IPS-NIHi11 (cell line): ENCODE measurements around the gene SUSD2.
A peak's percentile ranks its signal among the peaks of the same experiment; 100 is the strongest.
"Not testable (repeated sequence)": the region's sequence is repeated elsewhere in the genome, so short reads cannot be mapped to it uniquely, and the experiment has no call there.

Source experiments
- DNase-seq: peaks from one replicate; pipeline ENCODE4 v3.0.0; 2012; ENCODE audit warnings: mixed read lengths, low spot score

Gene SUSD2

DNA sequence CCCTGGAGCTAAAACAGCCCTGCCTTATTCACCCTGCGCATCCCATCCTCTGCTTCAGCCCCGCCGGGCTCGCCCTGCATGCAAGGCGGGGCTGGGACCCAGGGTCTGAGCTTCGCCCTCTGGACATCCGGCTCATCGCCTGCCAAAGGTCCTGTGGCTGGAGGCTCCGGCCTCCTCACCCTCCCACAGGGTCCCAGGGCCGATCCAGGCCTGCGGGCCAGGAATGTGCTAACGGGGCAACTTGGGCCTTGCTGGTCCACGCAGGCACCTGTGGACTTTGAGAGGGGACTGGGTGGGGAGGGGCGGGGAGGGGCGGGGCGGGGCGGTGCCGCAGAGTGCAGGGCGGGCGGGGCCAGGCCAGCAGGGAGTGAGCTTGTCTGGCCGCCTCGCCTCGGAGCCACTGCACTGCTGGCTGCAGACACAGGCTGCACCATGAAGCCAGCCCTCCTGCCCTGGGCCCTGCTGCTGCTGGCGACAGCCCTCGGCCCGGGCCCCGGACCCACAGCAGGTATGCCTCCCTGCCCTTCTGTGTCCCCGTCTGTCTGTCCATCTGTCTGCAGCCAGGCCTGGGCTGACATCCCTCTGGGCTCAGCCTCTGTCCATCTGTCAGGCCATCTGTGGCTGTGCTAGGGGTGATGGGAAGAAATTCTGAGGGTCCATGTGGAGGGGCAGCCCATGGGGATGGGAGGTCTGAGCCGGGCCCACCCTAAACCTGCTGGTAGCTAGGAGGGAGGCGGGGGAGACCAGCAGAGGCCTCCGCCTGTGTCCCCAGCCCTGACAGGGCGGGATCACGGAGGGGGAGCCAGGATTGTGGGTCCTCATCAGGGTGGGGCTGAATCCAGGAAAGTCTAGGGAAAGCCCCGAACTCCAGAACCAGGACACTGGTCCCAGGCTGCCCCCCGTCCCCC, at the start of gene SUSD2:
Gene SUSD2, plus strand, starts transcription at position 400 of the 908 bp plus-strand sequence. Its CDS starts 33 bp downstream, at position 433.
- DNase-seq = peak; percentile 79

DNA sequence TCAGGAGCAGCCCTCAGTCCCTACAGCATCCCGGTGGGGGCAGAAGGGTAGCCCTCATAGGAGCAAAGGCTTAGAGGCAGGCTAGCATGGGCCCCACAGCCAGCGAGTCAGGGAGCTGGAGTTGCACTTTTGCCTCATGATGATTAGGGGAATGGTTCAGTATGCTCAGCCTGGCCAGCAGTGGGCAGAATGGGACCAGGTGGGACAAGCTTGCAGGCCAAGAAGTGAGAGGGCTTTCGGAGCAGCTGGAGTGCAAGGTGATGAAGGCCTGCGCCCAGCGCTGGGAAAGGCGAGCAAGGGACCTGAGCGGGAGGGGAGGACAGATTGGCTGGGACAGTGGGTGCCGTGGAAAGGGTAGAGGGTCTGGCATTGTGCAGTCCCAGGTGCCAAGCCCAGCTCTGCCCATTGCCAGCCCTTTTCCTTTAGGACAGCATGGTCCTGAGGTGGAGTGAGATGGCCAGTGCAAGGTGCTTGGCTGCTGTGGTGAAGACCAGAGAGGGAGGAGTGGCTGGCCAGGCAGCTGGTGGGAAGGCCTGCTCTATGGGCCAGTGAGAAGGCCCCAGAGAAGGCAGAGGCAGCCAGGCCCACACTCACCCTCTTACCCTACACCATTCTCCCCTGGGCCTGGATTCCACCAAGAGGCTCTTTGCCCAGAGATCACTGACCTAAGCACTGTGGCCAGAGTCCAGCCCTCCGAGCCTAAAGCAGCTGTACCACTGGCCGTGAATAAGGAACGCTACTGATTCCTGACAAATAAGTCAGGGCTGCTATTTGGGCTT, 47.9 kb upstream of the SUSD2 start:
- DNase-seq = peak; percentile 34

DNA sequence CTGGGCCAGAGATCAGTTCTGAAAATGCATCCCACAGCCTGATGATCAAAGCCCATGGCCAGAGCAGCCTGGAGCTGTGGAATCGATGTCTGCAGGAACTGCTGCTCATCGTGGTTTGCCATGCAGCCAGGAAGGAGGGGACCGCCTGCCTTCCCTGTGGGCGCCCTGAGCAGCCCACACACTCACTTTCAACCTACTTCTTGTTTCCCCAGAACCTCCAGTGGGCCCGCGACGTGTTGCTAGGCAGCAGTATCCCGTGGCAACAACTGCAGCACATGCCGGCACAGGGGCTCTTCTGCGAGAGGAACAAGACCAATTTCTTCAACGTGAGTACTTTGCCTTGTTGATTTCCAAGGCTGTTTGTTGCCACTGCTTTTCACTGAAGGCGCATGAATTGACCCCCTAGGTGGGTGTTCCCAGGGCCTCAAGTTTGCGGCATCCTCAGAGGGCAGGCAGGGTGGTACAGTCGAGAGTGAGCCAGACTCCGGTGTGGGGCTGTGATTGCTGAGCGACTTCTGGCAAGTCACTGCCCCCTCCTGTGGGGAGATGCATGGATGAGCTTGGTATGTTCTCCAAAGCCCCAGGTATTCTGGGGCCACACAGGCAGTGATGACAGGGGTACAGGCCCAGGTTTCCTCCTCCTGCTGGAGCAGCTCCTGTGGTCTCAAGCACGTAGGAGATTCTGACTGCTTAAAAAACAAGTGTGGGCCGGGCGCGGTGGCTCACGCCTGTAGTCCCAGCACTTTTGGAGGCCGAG, 47.0 kb upstream of the SUSD2 start:
- DNase-seq = no peak

DNA sequence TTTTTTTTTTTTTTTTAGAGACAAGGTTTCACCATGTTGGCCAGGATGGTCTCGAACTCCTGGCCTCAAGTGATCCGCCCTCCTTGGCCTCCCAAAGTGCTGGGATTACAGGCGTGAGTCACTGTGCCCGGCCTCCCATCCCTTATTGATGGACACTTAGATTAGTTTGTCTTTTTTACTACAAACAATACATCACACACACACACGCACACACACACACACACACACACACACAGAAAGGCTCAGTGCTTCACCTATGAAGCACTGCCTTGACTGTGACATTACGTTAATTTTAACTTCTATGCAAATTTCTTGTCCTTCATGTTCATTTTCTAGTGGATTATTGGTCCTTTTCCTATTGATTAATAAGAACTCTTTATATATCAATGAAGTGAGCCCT, 44.8 kb upstream of the SUSD2 start:
- DNase-seq = not testable (repeated sequence)

DNA sequence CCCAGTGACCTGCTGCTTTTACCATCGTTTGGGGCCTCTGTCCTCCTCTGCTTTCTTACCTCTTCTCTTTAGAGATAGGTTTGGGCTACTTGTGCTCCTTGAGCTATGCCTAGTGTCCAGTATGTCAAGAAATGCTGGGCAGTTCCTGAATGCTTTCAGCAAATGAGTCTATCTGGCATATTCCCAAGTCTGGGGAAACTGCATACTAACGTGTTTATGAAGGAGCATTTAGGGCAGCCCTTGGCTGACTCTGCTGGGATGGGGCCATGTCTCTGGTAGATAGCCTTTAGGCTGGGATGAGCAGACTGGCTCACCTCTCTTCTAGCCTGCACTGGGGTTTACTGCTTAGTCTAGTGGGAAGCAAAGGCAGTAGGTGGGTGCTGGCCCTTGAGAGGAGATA, 43.7 kb upstream of the SUSD2 start:
- DNase-seq = no peak

GRCh38 chr22:24138649-24139420, 42.5 kb upstream of the SUSD2 start:
- DNase-seq = no peak

DNA sequence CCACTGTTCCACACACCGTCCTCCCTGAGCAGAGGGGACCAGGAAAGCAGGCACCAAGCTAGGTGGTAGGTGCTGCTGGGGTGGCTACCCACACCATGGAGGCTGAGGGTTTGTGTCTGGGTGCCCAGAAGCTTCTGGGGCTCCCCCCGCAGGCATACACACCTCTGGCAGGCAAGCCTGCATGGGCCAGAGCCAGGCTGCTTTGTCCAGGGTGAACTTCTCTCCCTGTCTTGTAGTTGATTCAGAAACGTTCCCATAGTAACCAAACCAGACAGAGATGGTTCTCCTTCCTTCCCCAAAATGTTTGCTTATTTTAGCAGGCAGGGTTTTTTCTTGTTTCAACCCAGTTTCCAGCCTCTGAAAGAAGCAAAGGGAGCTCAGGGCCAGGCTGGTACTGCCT, 40.9 kb upstream of the SUSD2 start:
- DNase-seq = no peak

GRCh38 chr22:24141586-24141985, 39.7 kb upstream of the SUSD2 start:
- no peak for DNase-seq

DNA sequence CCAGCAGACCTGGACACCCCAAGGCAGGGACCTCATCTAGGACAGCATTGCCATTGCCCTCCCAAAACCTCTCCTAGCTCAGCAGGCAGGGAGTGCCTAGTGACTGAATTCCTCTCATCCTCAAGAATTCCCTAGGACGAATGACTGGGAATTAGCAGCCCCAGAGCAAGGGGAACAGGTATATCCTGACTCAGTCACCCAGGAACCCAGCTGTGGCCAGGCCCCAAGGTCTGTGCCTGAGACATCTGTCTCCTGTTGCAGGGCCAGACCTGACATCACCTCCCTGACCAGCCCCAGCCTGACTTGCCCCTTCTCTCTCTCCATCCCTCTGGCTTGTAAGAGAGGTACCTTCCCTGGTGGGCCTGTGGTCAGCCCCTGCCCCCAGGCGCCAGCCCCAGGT, 39.0 kb upstream of the SUSD2 start:
- no peak for DNase-seq

- no peak for DNase-seq
Observed at GRCh38 chr22:24142831-24143230, 38.5 kb upstream of the SUSD2 start.

DNA sequence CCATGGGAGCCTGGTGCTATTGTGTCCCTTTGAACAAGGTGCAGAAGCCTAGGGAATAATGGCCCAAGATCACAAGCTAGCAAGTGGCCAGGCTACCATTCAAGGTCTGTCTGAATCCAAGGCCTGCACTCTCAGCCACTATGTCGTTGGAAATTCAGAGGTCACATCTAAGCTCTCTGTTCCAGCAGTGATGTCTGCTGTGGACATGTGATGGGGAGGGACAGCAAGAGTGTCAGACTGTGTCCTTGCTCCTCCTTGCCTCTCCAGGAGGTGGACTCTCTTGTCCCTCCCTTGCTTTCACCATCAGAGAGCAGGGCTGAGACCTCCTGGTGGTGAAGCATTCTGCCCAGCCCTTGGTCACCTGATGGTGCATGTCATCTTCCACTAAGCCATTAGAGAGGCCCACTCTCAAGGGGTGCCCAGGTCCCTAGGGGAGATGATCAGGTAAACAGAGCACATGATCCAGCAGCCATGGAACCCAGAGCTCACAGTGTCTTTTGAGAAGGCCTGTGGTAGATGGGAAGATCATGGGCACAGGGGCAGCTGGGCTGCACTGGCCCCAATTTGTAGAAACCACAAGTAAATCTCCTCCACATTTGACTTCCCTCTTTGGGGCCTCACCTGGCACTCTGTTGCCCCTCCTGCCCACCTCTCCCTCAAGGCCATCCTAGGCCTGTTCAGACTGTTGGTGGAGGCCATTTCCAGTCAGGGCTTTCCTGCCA, 37.1 kb upstream of the SUSD2 start:
- DNase-seq = no peak

GRCh38 chr22:24144778-24145085, 36.6 kb upstream of the SUSD2 start:
- no peak for DNase-seq

DNA sequence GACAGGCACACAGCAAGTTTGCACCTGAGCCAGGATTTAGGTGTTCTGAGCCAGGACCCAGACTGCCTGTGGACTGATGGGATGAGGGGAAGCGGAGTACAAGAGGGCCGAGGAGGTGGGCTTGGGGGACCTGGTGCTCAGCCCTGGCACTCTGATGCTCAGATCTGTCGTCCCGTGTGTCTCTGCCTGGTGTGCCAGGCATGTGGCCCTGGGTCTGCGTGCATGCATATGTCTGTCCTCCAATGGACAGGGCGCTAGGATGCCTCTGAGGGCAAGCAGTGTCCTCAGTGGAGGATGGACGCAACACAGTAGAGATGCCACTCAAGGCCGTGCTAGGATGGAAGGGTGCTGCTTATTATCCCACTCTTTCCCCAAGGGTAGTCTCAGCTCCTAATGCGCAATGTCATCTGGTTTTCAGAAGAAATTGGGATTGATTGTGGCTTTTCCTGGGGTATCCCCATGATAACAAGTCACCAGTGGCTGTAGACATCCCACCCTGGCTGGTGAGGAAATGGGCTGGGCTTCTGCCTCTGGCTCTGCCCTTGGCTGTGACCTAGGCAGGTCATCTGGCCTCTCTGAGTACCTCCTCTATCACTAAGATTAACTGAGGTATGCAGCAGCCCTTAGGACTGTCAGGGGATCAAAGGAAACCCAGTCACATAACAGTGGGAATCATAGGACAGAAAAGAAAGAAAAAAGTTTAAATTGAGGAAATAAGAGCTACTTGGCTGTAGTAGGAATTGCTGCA, 35.7 kb upstream of the SUSD2 start:
- DNase-seq = peak; percentile 48

DNA sequence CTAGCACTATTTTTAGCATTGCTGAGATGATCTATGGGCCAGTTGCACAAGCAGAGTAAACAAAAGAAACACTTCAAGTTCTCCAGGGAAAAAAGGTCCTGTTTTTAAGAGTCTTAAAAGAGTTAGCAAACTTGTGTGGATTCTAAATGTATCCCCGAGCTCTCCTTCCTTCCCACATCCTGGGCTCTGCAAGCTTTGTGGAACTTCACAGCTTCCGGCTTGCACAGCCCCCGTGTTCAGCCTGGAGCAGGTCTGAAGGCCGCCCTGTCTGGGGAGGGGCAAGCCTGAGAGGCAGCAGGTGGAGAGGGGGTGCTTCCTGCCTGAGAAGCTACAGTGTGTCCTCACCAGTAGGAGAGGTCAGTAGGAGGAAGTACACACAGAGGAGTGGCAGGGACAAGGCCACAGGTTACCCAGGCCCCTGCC, 35.1 kb upstream of the SUSD2 start:
- peak; percentile 84 for DNase-seq

GRCh38 chr22:24146791-24147353, 34.4 kb upstream of the SUSD2 start:
- no peak for DNase-seq

DNA sequence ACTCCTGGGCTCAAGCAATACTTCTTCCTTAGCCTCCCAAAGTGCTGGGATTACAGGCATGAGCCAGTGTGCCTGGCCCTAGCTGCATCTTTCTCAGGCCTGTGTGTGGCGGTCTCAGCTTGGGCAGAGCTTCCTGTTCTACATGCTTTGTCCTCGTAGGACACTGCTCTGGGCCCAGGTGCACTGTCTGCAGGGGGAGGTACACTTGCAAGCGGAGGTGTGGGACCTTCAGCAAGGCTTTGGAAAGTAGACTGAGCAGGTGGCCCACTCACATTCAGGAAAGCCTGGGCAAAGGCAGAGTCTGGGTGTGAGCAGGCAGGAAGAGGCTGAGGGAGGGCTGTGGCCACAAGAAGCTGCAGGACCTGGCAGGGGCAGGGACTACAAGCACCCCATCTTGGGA, 33.6 kb upstream of the SUSD2 start:
- no peak for DNase-seq

GRCh38 chr22:24148266-24149197, 32.8 kb upstream of the SUSD2 start:
- no peak for DNase-seq

GRCh38 chr22:24149198-24149590, 32.1 kb upstream of the SUSD2 start:
- DNase-seq = no peak

GRCh38 chr22:24153353-24153752, 27.9 kb upstream of the SUSD2 start:
- no peak for DNase-seq
